GM21526 (cell line): ENCODE data around the gene ECM1.
A peak's percentile ranks its signal among the peaks of the same experiment; 100 is the strongest.

Experiments used
- ATAC-seq: cut with Tn5 transposase; IDR thresholded peaks from one replicate; pipeline ENCODE4 v1.9.1; 2021; ENCODE audit warnings: moderate library complexity; ENCODE audit not compliant: unreplicated experiment, low FRiP score

ECM1 gene

GRCh38 chr1:150557065-150557600 lies 49.2 kb downstream of the ECM1 start:
- ATAC-seq = no peak

GRCh38 chr1:150557813-150558212 lies 49.9 kb downstream of the ECM1 start:
- ATAC-seq = no peak

GRCh38 chr1:150558303-150558704 lies 50.4 kb downstream of the ECM1 start:
- ATAC-seq = no peak

- no peak for ATAC-seq
These were observed 51.1 kb downstream of the ECM1 start for GRCh38 chr1:150558761-150559655.

GRCh38 chr1:150559656-150560010 lies 51.7 kb downstream of the ECM1 start:
- ATAC-seq = no peak

GRCh38 chr1:150560011-150560438 lies 52.1 kb downstream of the ECM1 start:
- ATAC-seq = no peak

GRCh38 chr1:150560576-150561253 lies 52.8 kb downstream of the ECM1 start:
- ATAC-seq = no peak

- ATAC-seq = no peak
These were observed 53.5 kb downstream of the ECM1 start for GRCh38 chr1:150561254-150561973.

- peak; percentile 28 for ATAC-seq
These were observed 54.1 kb downstream of the ECM1 start for GRCh38 chr1:150561974-150562445.

- peak; percentile 34 for ATAC-seq
These were observed 54.8 kb downstream of the ECM1 start for GRCh38 chr1:150562446-150563339.
